ENCODE data around the gene TJP1. TPM values are rescaled to one million over a fixed set of nuclear protein-coding genes. Genes with fewer than 3 reads are reported as not detected.

The TJP1 gene
- total and polyA plus RNA-seq, 2 of the 8 experiments (the other 6 are each of a cell fraction or from before 2014, with no cell fraction given) = 46.3 to 138 TPM

GRCh38 chr15:29825227-29825626 lies 3.0 kb upstream of the TJP1 start (continued):
- TF ChIP-seq CHD7 (IDR thresholded peaks at IDR 0.05; ENCODE audit: insufficient replicate concordance, low read length) (no peak), KDM1A (IDR thresholded peaks at IDR 0.05; ENCODE audit: borderline replicate concordance, low read length) (no peak), HDAC2 (IDR thresholded peaks at IDR 0.05; ENCODE audit: borderline replicate concordance in 1 of 2, low read depth in 2 of 2, low read length in 2 of 2) (no peak), TEAD4 (IDR thresholded peaks at IDR 0.05; ENCODE audit: low read depth, low read length) (no peak), RAD21 (IDR thresholded peaks at IDR 0.05 in 1 of 2, conservative IDR thresholded peaks at IDR 0.05 in 1 of 2; ENCODE audit: low read depth in 2 of 2, low read length in 2 of 2) (no peak), CREB1 (IDR thresholded peaks at IDR 0.05) (no peak), PHF8 (conservative IDR thresholded peaks at IDR 0.05; ENCODE audit: low read depth, low read length) (no peak), BACH1 (IDR thresholded peaks at IDR 0.05; ENCODE audit: low read length) (no peak), SP1 (IDR thresholded peaks at IDR 0.05; ENCODE audit: low read depth, low read length) (no peak), KDM4A (IDR thresholded peaks at IDR 0.05; ENCODE audit: low read depth, low read length, severe bottlenecking) (no peak), TBP (IDR thresholded peaks at IDR 0.05; ENCODE audit: low read depth, low read length) (no peak), CTBP2 (IDR thresholded peaks at IDR 0.05; ENCODE audit: borderline replicate concordance, insufficient read depth, insufficient read length, low read length) (no peak)
